Stimulated activated CD4-positive, alpha-beta T cell treated with anti-CD3 and anti-CD28 coated beads, Interleukin-15, amount 100 ng/mL, for 24 hours (primary cell): ENCODE results near the gene CHMP4B.
A peak's percentile ranks its signal among the peaks of the same experiment; 100 is the strongest.
"Not testable (repeated sequence)": the region's sequence is repeated elsewhere in the genome, so short reads cannot be mapped to it uniquely, and the experiment has no call there.

ENCODE experiments used
- DNase-seq: peaks from one replicate; pipeline ENCODE4 v3.0.0-alpha.2; 2020

CHMP4B gene

DNA sequence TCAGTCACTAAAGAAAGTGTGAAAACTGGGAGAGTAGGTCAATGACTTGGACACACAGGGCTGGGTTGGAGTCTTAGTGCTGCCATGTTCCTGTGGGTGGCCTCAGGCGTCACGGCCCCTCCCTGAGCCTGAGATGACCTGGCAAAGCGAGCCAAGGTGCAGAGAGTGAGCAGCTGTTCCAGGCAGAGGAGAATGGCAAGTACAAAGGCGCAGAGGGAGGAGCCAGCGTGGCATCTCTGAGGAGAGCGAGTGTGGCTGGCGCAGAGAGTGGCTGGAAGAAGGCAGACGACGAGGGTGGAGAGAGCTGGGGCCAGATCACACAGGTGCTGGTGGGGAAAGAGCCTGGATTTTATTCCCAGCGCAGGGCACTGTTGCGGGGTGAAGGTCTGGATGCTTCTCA is 20.6 kb upstream of the CHMP4B start:
- no peak for DNase-seq

DNA sequence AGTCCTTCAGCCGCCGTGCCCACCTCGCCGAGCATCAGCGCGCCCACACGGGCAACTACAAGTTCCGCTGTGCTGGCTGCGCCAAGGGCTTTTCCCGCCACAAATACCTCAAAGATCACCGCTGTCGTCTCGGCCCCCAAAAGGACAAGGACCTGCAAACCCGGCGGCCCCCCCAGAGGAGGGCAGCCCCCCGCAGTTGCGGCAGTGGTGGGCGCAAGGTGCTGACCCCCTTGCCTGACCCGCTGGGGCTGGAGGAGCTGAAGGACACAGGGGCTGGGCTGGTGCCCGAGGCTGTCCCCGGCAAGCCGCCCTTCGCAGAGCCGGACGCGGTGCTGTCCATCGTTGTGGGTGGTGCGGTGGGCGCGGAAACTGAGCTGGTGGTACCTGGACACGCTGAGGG is 20.1 kb upstream of the CHMP4B start:
- DNase-seq, result no peak

DNA sequence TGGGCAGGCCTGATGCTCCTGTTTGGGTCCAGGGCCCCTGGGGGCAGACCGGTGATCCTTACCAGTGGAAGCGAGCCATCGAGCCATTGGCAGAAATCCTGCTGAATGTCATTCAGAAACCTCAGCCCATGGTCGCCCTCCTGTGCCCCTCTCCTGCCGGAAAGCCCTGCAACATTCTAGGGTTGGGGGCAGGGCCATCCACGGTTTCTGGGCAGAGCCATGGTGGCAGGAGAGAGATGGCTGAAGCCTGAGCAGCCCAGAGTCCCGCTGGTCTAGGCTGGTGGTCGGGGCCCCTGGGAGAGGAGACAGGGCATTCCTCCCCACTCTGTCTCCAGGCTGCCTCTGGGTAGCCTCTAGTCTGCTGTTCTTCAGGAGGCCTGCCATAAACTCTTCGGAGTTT is 19.6 kb upstream of the CHMP4B start:
- no peak for DNase-seq

DNA sequence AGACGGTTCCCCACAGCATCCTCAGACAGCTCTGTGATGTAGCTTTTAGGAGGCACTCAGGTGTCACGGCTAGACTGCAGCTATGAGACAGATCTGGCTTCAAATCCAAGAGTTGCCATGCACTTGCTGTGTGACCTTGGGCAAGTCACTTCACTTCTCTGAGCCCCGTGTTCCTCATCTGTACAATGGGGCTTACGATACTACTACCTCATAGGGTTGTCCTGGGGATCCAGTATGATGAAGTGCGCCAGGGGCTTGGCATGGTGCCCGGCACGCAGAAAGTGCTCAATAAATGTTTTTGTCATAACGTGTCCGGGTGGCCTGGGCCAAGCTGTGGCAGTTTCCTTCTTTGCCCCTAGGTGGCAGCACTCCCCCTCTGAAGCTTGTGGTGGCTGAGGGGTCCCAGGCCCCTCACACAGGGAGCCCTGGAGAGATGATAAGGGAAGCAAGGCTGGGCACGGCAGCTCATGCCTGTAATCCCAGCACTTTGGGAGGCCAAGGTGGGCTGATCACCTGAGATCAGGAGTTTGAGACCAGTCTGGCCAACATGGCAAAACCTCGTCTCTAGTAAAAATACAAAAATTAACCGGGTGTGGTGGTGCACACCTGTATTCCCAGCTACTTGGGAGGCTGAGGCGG is 19.1 kb upstream of the CHMP4B start:
- peak; percentile 59 for DNase-seq

GRCh38 chr20:33792598-33792989 is 18.6 kb upstream of the CHMP4B start:
- not testable (repeated sequence) for DNase-seq

DNA sequence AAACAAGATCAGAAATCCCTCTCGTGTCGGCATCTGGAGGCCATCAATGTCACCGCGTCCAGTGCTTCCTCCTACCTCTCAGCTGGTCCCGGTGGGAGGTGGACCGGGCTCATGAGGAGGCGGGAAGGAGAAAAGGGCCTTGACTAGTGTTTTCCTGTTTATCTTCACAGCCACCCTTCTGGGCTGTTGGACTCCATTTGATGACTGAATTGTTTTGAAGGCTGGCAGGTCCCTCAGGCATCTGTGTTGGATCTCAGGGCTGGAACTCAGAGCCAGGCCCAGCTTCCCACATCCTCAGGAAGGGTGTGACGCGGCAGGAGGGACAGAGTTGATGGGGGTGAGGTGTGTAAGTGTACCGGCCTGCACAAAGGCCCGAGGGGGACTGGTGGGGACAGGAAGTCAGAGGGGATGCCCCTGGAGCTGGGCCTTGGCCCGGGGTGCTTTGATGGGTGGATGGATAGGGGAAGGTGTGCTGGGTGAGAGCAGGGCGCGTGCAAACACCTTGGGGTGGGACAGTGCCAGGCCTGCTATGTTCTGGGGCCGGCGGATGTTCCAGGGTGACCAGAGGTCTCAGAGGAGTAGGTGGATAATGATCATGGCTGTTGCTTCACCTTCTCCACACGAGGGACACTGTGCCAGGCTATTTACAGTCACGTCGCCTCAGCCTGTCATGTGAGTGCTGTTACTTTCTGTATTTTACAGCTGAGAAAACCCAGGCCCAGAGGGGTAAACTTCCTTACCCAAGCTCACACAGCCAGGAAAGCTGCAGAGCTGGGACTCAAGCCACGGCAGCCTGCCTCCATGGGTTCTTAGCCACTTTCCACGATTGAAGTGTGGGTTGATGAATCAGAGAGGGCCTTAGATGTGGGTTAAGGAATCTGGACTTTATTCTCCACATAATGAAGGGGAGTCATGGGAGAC is 17.9 kb upstream of the CHMP4B start:
- DNase-seq, result no peak

GRCh38 chr20:33796263-33796906 is 14.8 kb upstream of the CHMP4B start:
- DNase-seq, result no peak

DNA sequence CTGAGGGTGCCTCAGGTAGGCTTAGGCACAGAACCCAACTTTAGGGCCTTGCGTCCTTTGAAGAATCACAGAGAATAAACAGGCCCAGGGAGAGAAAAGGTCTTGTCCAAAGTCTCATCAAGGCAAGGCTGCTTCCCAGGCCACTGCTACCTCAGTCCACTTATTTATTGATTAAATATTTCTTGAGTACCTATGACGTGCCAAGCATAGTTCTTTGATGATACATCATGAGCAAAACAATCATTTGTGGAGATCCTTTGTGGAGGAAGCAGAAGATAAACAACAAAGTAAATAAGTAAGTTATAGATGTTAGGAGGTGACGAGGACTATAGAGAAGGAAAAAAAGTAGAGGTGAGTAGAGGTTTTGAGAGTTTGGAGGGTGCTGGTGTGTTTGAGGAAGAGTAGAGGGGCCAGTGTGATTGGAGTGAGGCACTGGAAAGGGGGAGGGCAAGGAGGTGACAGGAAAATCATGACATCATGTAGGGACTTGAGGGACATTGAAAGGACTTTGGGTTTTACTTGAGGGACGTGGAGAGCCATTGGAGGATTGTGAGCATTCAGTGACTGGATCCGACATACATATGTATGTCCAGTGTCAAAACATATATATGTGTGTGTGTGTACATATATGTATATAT is 14.1 kb upstream of the CHMP4B start:
- no peak for DNase-seq

DNA sequence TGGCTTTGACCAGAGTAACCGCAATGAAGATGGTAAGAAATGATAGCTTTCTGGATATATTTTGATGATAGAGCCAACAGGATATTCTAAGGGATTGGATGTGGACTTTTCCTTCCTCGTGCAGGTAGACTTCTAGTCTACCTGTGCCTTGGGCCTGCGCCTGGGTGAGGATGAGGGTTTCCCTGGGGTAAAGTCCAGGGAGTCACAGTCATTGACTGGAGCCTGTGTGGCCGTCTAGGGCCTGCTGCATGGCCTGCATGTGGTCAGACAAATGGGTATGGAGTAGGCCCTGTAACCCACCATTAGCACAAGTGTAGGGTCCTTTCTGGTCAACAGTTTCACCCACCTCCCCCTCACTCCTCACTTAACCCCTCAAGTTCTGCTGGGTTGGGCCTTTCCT is 12.7 kb upstream of the CHMP4B start:
- DNase-seq, result no peak

DNA sequence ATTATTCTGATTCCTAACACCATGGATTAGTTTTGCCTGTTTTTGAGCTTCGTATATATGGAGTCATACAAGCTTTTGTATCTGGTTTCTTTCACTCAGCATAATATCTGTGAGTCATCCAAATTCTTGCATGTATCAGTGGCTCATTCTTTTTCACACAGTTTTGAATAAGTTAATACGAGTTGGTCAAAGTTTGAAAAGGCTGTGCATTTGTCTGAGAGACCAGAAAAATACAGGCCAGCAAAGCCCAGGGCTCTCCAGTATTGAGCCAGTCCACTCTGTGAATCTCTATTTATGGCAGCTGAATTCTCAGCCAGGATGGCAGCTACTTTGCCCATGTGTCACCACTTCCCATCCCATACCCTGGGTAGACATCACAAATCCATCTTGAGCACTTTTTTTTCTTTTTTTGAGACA is 7.2 kb upstream of the CHMP4B start:
- no peak for DNase-seq

GRCh38 chr20:33808388-33808787 is 2.8 kb upstream of the CHMP4B start:
- no peak for DNase-seq

DNA sequence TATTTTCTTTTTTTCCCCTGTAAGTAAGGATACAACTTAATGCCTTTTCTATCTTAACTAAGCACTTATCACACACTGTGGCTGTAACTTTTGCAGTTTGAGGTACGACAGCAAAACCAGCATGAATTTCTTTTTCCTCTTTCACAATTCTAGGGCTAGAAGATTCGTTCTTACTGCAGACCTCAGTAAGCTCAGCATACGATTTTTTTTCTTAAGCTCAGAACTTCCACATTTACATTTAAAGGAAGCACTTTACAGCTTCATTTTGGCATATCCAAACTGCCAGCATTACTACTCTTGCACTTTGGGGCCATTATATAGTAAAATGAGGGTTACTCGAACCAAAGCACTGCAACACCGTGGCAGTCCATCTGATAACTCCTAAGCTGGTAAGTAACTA is 889 bp upstream of the CHMP4B start:
- no peak for DNase-seq

DNA sequence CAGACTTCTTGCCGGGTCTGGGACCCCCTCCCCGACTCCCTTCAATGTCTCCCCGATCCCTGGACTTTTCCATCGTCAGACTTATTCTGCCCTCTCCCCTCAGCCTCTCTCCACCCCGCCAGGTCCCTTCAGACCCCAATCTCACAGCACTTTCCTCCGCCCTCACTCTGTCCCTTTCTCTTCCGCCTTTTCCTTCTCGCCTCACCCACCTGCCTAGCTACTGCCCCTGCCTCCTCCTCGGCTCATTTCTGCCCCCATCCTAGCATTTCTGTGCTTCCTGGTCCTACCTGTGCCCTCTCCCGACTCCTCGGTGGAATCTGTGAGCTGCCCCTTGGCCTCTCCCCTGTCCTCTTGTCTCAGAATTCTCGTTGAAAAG is 616 bp downstream of the CHMP4B start:
- peak; percentile 23 for DNase-seq

GRCh38 chr20:33812152-33812849 is 1.2 kb downstream of the CHMP4B start:
- peak; percentile 62 for DNase-seq

DNA sequence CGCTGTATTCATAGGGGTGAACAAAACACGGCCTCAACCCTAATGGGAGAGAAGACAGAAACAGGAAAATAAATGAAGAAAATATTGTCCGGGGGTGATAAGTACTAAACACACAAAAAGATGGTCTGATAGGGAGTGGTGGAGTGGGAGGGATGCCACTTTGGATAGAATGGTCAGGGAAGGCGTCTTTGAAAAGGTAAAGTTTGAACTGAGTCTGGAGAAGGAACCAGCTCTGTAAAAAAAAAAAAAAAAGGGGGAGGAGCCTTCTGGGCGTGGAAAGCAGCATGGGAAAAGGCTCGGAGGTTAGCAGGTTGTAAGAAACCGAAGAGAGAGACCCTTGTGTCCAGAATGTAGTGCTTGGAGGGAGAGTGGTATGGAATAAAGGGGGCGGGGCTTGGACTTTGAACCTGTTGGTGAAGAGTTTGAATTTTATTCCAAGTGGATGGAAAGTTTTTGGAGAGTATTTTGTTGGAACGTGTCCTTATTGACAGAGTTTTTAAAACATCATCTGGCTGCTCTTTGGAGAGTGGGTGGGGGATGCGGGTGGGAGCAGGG is 1.8 kb downstream of the CHMP4B start:
- DNase-seq, result no peak

GRCh38 chr20:33814238-33814712 is 3.1 kb downstream of the CHMP4B start:
- DNase-seq, result peak; percentile 27

DNA sequence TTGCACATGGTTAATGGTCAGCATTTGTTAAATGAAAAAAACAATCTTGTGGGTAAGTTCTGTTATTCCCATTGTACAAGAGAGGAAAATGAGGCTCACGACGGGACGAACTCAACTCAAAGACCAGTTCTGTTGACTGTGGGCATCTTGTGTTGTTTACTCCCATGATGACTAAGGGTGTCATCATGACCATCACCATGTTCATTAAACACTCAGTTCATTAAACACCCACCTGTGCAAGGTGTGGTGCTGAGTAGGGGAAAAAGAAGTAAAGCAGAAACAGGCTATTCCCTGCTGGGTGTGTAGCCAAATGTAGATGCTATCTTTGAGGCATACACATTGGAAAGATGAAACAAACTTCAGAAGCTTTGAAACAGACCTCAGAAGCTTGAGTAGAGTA is 4.5 kb downstream of the CHMP4B start:
- no peak for DNase-seq

- no peak for DNase-seq
These were observed 5.0 kb downstream of the CHMP4B start for GRCh38 chr20:33816191-33816590.

DNA sequence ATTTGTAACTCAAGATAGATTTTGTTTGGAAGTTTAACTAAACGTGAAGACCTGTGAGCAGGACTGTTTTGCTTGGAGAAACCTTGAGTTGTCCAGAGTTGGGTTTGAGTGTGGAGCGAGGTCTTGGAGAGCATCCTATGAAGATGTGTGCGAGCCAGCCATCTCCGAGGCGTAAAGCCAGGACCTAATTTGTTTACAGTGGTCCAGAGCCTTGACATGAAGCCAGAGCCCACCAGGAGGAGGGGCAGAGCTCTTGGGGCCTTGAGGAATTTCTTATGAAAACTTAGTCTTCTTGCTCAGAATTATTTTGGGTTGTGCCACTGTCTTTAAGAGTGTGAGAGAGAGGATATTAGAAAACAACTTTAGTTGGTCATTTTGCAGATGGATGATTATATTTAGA is 6.3 kb downstream of the CHMP4B start:
- no peak for DNase-seq

DNA sequence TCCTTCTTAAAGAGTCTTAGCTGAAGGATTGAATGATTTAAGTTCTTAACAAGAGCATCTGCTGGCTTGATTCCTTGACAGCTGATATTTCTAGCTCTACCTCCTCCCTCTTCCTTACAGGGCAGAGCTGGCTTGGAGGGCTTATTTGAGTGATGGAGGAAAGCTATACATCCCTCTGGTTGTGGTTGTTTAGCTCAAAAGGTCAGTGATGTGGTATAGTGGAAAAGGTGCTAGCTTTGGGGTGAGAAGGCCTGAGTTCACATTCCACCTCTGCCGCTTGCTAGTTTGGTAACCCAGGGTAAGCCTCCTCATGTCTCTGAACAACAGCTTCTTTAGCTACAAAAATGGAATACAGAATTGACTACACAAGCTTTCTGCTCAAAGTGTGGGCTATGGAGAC is 8.3 kb downstream of the CHMP4B start:
- DNase-seq, result no peak

- DNase-seq, result no peak
These were observed 9.2 kb downstream of the CHMP4B start for GRCh38 chr20:33820362-33820761.

GRCh38 chr20:33821270-33821836 is 10.2 kb downstream of the CHMP4B start:
- no peak for DNase-seq
